H9 (cell line): ENCODE measurements around the gene REC114. TPM values are rescaled to one million over a fixed set of nuclear protein-coding genes. Genes with fewer than 3 reads are reported as not detected.

Experiments used
- DNase-seq: peaks from one replicate; pipeline ENCODE4 v3.0.0-alpha.2; 2017
- H2AFZ ChIP-seq: one replicate; pipeline ENCODE4 v1.6.1; 2013; ENCODE audit warnings: mild to moderate bottlenecking, low read length, control low read depth, moderate library complexity
- H2AK5ac ChIP-seq: 2 replicates; pipeline ENCODE4 v1.6.1; 2013; ENCODE audit warnings: low read length, control low read depth, mixed read lengths; ENCODE audit not compliant: insufficient read length
- H2BK120ac ChIP-seq: one replicate; pipeline ENCODE4 v1.6.1; 2013; ENCODE audit warnings: low read depth, mild to moderate bottlenecking, low read length, control low read depth, inconsistent platforms; ENCODE audit not compliant: poor library complexity, severe bottlenecking
- H2BK12ac ChIP-seq: 2 replicates; pipeline ENCODE4 v1.6.1; 2013; ENCODE audit warnings: low read length, control low read depth, mixed read lengths, low read depth; ENCODE audit not compliant: insufficient read length
- H2BK15ac ChIP-seq: 2 replicates; pipeline ENCODE4 v1.6.1; 2013; ENCODE audit warnings: low read depth, low read length, control low read depth
- H2BK20ac ChIP-seq: one replicate; pipeline ENCODE4 v1.6.1; 2013; ENCODE audit warnings: low read depth, mild to moderate bottlenecking, low read length, control low read depth, inconsistent platforms; ENCODE audit not compliant: poor library complexity, severe bottlenecking
- H2BK5ac ChIP-seq: 2 replicates; pipeline ENCODE4 v1.6.1; 2013; ENCODE audit warnings: low read length, control low read depth, mixed read lengths; ENCODE audit not compliant: insufficient read length
- H3K14ac ChIP-seq: 2 replicates; pipeline ENCODE4 v1.6.1; 2013; ENCODE audit warnings: low read length, control low read depth; ENCODE audit not compliant: insufficient read depth
- H3K18ac ChIP-seq: 2 replicates; pipeline ENCODE4 v1.6.1; 2013; ENCODE audit warnings: low read depth, mild to moderate bottlenecking, mixed read lengths, low read length, control low read depth; ENCODE audit not compliant: insufficient read length
- H3K23ac ChIP-seq: 2 replicates; pipeline ENCODE4 v1.6.1; 2013; ENCODE audit warnings: low read length, control low read depth, mixed read lengths, low read depth; ENCODE audit not compliant: insufficient read length
- H3K23me2 ChIP-seq: 2 replicates; pipeline ENCODE4 v1.6.1; 2013; ENCODE audit warnings: low read depth, mild to moderate bottlenecking, mixed read lengths, low read length, control low read depth; ENCODE audit not compliant: insufficient read length, poor library complexity, severe bottlenecking
- H3K27ac ChIP-seq: 2 replicates; pipeline ENCODE4 v1.5.1; 2013; ENCODE audit warnings: low read length, control low read depth, mixed read lengths, low read depth; ENCODE audit not compliant: insufficient read length
- H3K27me3 ChIP-seq: 2 replicates; pipeline ENCODE4 v1.6.1; 2013; ENCODE audit warnings: low read length, control low read depth, inconsistent platforms; ENCODE audit not compliant: insufficient read depth
- H3K4ac ChIP-seq: 2 replicates; pipeline ENCODE4 v1.6.1; 2013; ENCODE audit warnings: low read depth, mild to moderate bottlenecking, control low read depth, inconsistent platforms, low read length, moderate library complexity
- H3K4me1 ChIP-seq: 2 replicates; pipeline ENCODE4 v1.6.1; 2013; ENCODE audit warnings: low read length, control low read depth, inconsistent platforms; ENCODE audit not compliant: insufficient read depth
- H3K4me2 ChIP-seq: 2 replicates; pipeline ENCODE4 v1.6.1; 2013; ENCODE audit warnings: low read length, control low read depth, mixed read lengths; ENCODE audit not compliant: insufficient read length, insufficient read depth
- H3K56ac ChIP-seq: 2 replicates; pipeline ENCODE4 v1.6.1; 2013; ENCODE audit warnings: low read depth, mild to moderate bottlenecking, mixed read lengths, low read length, control low read depth; ENCODE audit not compliant: insufficient read length
- H3K79me1 ChIP-seq: 2 replicates; pipeline ENCODE4 v1.6.1; 2013; ENCODE audit warnings: low read depth, mild to moderate bottlenecking, moderate library complexity, low read length, control low read depth, inconsistent platforms; ENCODE audit not compliant: insufficient read depth, poor library complexity, severe bottlenecking
- H3K79me2 ChIP-seq: 2 replicates; pipeline ENCODE4 v1.6.1; 2013; ENCODE audit warnings: low read length, control low read depth, inconsistent platforms; ENCODE audit not compliant: insufficient read depth
- H3K9ac ChIP-seq: 2 replicates; pipeline ENCODE4 v1.6.1; 2013; ENCODE audit warnings: low read length, control low read depth, mixed read lengths; ENCODE audit not compliant: insufficient read length; ENCODE audit errors: extremely low read depth
- H3K9me3 ChIP-seq: one replicate; pipeline ENCODE4 v1.6.1; 2013; ENCODE audit warnings: low read depth, low read length, inconsistent platforms; ENCODE audit not compliant: control insufficient read depth
- H3T11ph ChIP-seq: one replicate; pipeline ENCODE4 v1.6.1; 2013; ENCODE audit warnings: mild to moderate bottlenecking, low read length, control low read depth, inconsistent platforms
- H4K20me1 ChIP-seq: one replicate; pipeline ENCODE4 v1.6.1; 2013; ENCODE audit not compliant: control insufficient read depth, insufficient read length, insufficient read depth
- H4K5ac ChIP-seq: 2 replicates; pipeline ENCODE4 v1.6.1; 2013; ENCODE audit warnings: low read depth, mild to moderate bottlenecking, mixed read lengths, low read length, control low read depth; ENCODE audit not compliant: insufficient read length
- H4K8ac ChIP-seq: replicated peaks from 2 replicates; pipeline ENCODE4 v1.6.1; 2013; ENCODE audit warnings: low read length, control low read depth, mixed read lengths, low read depth; ENCODE audit not compliant: insufficient read length
- H4K91ac ChIP-seq: 2 replicates; pipeline ENCODE4 v1.6.1; 2013; ENCODE audit warnings: low read depth, mild to moderate bottlenecking, moderate library complexity, mixed read lengths, low read length, control low read depth; ENCODE audit not compliant: insufficient read length
- H3K27ac Mint-ChIP-seq, 3 experiments: 2 replicates in 2 of 3; 3 replicates in 1 of 3; pipeline ENCODE4 v1.8.0; 2020 to 2021; ENCODE audit warnings: mixed read lengths in 3 of 3, mild to moderate bottlenecking in 1 of 3, moderate library complexity in 1 of 3
- H3K27me3 Mint-ChIP-seq: 2 replicates; pipeline ENCODE4 v1.8.0; 2021; ENCODE audit warnings: low read depth, mild to moderate bottlenecking, moderate library complexity, mixed read lengths
- H3K36me3 Mint-ChIP-seq, 3 experiments: 2 replicates in 2 of 3; 3 replicates in 1 of 3; pipeline ENCODE4 v1.8.0; 2020 to 2021; ENCODE audit warnings: low read depth in 3 of 3, mixed read lengths in 3 of 3; ENCODE audit not compliant: insufficient read depth in 1 of 3
- H3K4me1 Mint-ChIP-seq, 2 experiments: 2 replicates each; pipeline ENCODE4 v1.8.0; 2020; ENCODE audit warnings: mixed read lengths in 2 of 2
- H3K4me3 Mint-ChIP-seq, 2 experiments: 2 replicates in 1 of 2; 3 replicates in 1 of 2; pipeline ENCODE4 v1.8.0; 2020 to 2021; ENCODE audit warnings: mild to moderate bottlenecking in 2 of 2, mixed read lengths in 2 of 2, moderate library complexity in 1 of 2
- H3K9me3 Mint-ChIP-seq, 2 experiments: 2 replicates in 1 of 2; 3 replicates in 1 of 2; pipeline ENCODE4 v1.8.0; 2020; ENCODE audit warnings: mild to moderate bottlenecking in 2 of 2, mixed read lengths in 2 of 2, moderate library complexity in 1 of 2
- CTCF ChIP-seq: fragments of 200-600 bp; sonication (generic); conservative IDR thresholded peaks from 3 replicates; pipeline ENCODE4 v1.8.0; 2021; ENCODE audit warnings: antibody characterized with exemption, mild to moderate bottlenecking
- WGBS: extraction: QIAGEN DNeasy Blood & Tissue Kit; methylation state at CpG from one replicate; pipeline ENCODE4 v1.1.7; 2013; ENCODE audit warnings: missing lambda C conversion rate, low lambda C conversion rate, mixed read lengths; ENCODE audit not compliant: insufficient read length; ENCODE audit errors: extremely low coverage; 5-methylcytosine and 5-hydroxymethylcytosine counted together
- total RNA-seq: library from RNA; stranded (reverse); gene quantifications from 2 replicates; pipeline ENCODE4 v1.2.1, GENCODE V29; 2021

Gene REC114
- total RNA-seq, 1 experiment from 2014 or later: not detected

DNA sequence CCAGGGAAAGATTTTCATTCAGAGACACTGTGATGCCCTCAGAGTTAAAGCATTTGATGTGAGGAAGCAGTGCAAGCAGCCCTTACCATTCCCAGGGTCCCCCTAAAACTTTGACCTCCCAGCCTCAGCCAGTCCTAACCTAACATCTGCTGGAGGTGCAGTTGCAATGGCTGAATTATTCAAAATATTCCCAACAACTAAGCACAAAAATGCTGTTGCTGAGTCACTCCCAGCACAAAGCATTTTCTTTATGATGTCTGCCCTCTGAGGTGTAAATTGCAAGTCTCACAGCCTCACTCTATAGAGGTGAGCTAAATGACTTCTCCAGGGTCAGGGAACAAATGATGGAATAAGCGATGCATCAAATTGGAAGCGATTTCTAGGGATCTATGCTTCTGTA, 6.4 kb upstream of the REC114 start:
- H3K23me2 ChIP-seq: no peaks in the 10 kb centered on the region
- no peak overlapping the region for H2BK20ac ChIP-seq
- no peak overlapping the region for H3K27ac ChIP-seq
- H3K4ac ChIP-seq: no peak overlapping the region
- no peak overlapping the region for H4K91ac ChIP-seq
- no peak overlapping the region for H3T11ph ChIP-seq
- H3K36me3 Mint-ChIP-seq: no peaks in the 10 kb centered on the region
- H2BK15ac ChIP-seq: no peak overlapping the region
- H2BK5ac ChIP-seq: no peak overlapping the region
- H3K27me3 Mint-ChIP-seq: no peaks in the 10 kb centered on the region
- no peak overlapping the region for H2BK12ac ChIP-seq
- H3K9me3 Mint-ChIP-seq: no peaks in the 10 kb centered on the region
- no peak for TF ChIP-seq CTCF
- H3K27ac Mint-ChIP-seq: peak overlapping the region in 1 of 3 experiments; percentile 66; a peak in 1 of 7 replicates
- H3K9me3 ChIP-seq: no peaks in the 10 kb centered on the region
- H2AFZ ChIP-seq: no peak overlapping the region
- H3K56ac ChIP-seq: no peak overlapping the region
- H3K79me1 ChIP-seq: no peaks in the 10 kb centered on the region
- no CpG with 5 or more reads among the region's 2 CpGs for WGBS
- no peaks in the 10 kb centered on the region; the same call in 1 of the 2 replicates for H3K4me1 ChIP-seq
- no peak overlapping the region for H3K4me2 ChIP-seq
- H3K27me3 ChIP-seq: no peaks in the 10 kb centered on the region
- peaks cover 11% of the 10 kb centered on the region in 2 experiments for H3K4me1 Mint-ChIP-seq
- H4K5ac ChIP-seq: no peak overlapping the region
- no peak overlapping the region for H3K9ac ChIP-seq
- no peaks in the 10 kb centered on the region for H3K79me2 ChIP-seq
- H4K8ac ChIP-seq: no peak overlapping the region
- H3K4me3 Mint-ChIP-seq: no peak overlapping the region
- H3K23ac ChIP-seq: no peak overlapping the region
- no peak overlapping the region for H2AK5ac ChIP-seq
- peak overlapping the region; percentile 40; the same call in 1 of the 2 replicates for H3K14ac ChIP-seq
- H4K20me1 ChIP-seq: no peaks in the 10 kb centered on the region
- no peak overlapping the region for H3K18ac ChIP-seq
- no peak overlapping the region for H2BK120ac ChIP-seq
- no peak for DNase-seq
